ENCODE results near the gene WNK4. TPM values are rescaled to one million over a fixed set of nuclear protein-coding genes. Genes with fewer than 3 reads are reported as not detected.

The WNK4 gene
- total RNA-seq, 1 donor from 2014 or later = not detected

- Histone ChIP-seq H3K9me3 (no peaks in the 10 kb centered on the region), H3K36me3 (peaks cover 70 to 84% of the 10 kb centered on the region in 2 donors), H3K27ac (no peak overlapping the region), H3K4me3 (no peak overlapping the region), H3K4me1 (peaks cover 0 to 5% of the 10 kb centered on the region in 2 donors), H3K27me3 (no peaks in the 10 kb centered on the region)
- intact Hi-C loops (cut with DNase I) = no loop called here
- no peak for TF ChIP-seq CTCF (IDR thresholded peaks at IDR 0.05)
- DNase-seq (ENCODE audit: low spot score in 2 of 2) = no peak
These were observed 37.5 kb downstream of the WNK4 start for GRCh38 chr17:42817866-42818265.

GRCh38 chr17:42818379-42818778, 38.0 kb downstream of the WNK4 start:
- no peak for DNase-seq (ENCODE audit: low spot score in 2 of 2)
- Histone ChIP-seq H3K4me1 (peaks cover 4 to 10% of the 10 kb centered on the region in 2 donors), H3K9me3 (no peaks in the 10 kb centered on the region), H3K27ac (no peak overlapping the region), H3K4me3 (no peak overlapping the region), H3K27me3 (no peaks in the 10 kb centered on the region), H3K36me3 (peaks cover 68 to 80% of the 10 kb centered on the region in 2 donors)
- no peak for TF ChIP-seq CTCF (IDR thresholded peaks at IDR 0.05)
- intact Hi-C loops (cut with DNase I) = no loop called here

GRCh38 chr17:42819939-42820535, 39.6 kb downstream of the WNK4 start:
- peak in 2 of 3 experiments; percentile 49 to 58 for TF ChIP-seq CTCF (IDR thresholded peaks at IDR 0.05)
- H3K36me3 ChIP-seq = peaks cover 54 to 64% of the 10 kb centered on the region in 2 donors
- no peak overlapping the region for H3K4me3 ChIP-seq
- intact Hi-C loops (cut with DNase I) = loop anchor here (5.0 to 10.0 kb wide), 4 partner anchors 48 to 245 kb away; partner anchors contain the start of genes PLEKHH3, PSMC3IP and VPS25
- H3K9me3 ChIP-seq = no peaks in the 10 kb centered on the region
- H3K27me3 ChIP-seq = no peaks in the 10 kb centered on the region
- no peak overlapping the region for H3K27ac ChIP-seq
- no peak for DNase-seq (ENCODE audit: low spot score in 2 of 2)
- peaks cover 6 to 12% of the 10 kb centered on the region in 2 donors for H3K4me1 ChIP-seq

GRCh38 chr17:42821176-42821575, 40.8 kb downstream of the WNK4 start:
- intact Hi-C loops (cut with DNase I) = loop anchor here (5.0 to 10.0 kb wide), 4 partner anchors 49 to 246 kb away; partner anchors contain the start of genes PLEKHH3, PSMC3IP and VPS25
- no peak for TF ChIP-seq CTCF (IDR thresholded peaks at IDR 0.05)
- Histone ChIP-seq H3K27ac (no peak overlapping the region), H3K9me3 (no peaks in the 10 kb centered on the region), H3K4me3 (no peak overlapping the region), H3K36me3 (peaks cover 43 to 52% of the 10 kb centered on the region in 2 donors), H3K4me1 (peaks cover 6 to 12% of the 10 kb centered on the region in 2 donors), H3K27me3 (no peaks in the 10 kb centered on the region)
- DNase-seq (ENCODE audit: low spot score in 2 of 2) = no peak

- no peak for TF ChIP-seq CTCF (IDR thresholded peaks at IDR 0.05)
- Histone ChIP-seq H3K27ac (no peak overlapping the region), H3K4me3 (no peak overlapping the region), H3K27me3 (no peaks in the 10 kb centered on the region), H3K9me3 (no peaks in the 10 kb centered on the region), H3K36me3 (no peaks in the 10 kb centered on the region), H3K4me1 (peaks cover 6 to 15% of the 10 kb centered on the region in 2 donors)
- intact Hi-C loops (cut with DNase I) = loop anchor here (10.0 kb wide), 1 partner anchor 253 kb away; the partner anchor contains the start of gene PSMC3IP
- DNase-seq (ENCODE audit: low spot score in 2 of 2) = no peak
These were observed 47.1 kb downstream of the WNK4 start for GRCh38 chr17:42827472-42827871.

Data from ascending aorta (tissue), 2 donors.